VCaP (cell line): ENCODE results near the gene GORASP1.

Experiments used
- H3K27ac ChIP-seq: fragments of 450-650 bp; 2 replicates; pipeline ENCODE4 v1.5.1; 2017
- TF ChIP-seq, protein P1 (sequence below): fragments of 450-650 bp; conservative IDR thresholded peaks from 2 replicates; pipeline ENCODE4 v1.5.1; 2017; ENCODE audit warnings: mild to moderate bottlenecking, moderate library complexity

The GORASP1 gene

GRCh38 chr3:39144748-39145380 lies 37.4 kb upstream of the GORASP1 start:
- peak overlapping the region; percentile 99 for H3K27ac ChIP-seq
- TF ChIP-seq, protein P1, sequence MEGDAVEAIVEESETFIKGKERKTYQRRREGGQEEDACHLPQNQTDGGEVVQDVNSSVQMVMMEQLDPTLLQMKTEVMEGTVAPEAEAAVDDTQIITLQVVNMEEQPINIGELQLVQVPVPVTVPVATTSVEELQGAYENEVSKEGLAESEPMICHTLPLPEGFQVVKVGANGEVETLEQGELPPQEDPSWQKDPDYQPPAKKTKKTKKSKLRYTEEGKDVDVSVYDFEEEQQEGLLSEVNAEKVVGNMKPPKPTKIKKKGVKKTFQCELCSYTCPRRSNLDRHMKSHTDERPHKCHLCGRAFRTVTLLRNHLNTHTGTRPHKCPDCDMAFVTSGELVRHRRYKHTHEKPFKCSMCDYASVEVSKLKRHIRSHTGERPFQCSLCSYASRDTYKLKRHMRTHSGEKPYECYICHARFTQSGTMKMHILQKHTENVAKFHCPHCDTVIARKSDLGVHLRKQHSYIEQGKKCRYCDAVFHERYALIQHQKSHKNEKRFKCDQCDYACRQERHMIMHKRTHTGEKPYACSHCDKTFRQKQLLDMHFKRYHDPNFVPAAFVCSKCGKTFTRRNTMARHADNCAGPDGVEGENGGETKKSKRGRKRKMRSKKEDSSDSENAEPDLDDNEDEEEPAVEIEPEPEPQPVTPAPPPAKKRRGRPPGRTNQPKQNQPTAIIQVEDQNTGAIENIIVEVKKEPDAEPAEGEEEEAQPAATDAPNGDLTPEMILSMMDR: no peak

DNA sequence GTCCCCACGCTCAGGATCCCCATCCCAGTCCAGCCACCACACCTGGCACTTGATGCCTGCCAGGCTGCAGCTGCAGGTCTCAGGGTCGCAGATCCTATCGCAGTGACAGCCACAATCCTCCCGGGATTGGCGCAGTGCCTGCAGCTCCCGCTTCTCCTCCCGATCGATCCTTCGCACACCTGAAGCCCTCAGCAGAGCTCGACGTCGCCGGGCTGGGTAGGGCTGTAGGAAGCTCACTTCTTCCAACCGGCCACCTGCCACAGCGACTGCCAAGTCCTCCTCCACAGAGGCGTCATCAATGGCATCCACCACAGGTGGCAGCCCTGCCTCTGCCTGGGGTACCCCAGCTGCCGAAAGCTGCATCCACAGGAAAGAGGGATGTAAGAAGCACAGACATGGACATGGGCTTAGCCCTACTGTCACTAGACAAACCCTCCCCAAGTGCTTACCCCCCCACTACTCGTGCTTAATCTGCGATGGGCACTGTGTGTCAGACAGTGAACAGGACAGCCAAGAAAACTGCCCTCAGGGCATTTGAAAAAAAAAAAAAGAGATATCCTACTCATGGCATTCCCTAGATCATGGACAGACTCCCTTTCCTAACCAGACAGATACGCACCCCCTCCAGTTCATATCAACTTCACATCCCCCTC lies 36.8 kb upstream of the GORASP1 start:
- H3K27ac ChIP-seq: peak overlapping the region; percentile 99

DNA sequence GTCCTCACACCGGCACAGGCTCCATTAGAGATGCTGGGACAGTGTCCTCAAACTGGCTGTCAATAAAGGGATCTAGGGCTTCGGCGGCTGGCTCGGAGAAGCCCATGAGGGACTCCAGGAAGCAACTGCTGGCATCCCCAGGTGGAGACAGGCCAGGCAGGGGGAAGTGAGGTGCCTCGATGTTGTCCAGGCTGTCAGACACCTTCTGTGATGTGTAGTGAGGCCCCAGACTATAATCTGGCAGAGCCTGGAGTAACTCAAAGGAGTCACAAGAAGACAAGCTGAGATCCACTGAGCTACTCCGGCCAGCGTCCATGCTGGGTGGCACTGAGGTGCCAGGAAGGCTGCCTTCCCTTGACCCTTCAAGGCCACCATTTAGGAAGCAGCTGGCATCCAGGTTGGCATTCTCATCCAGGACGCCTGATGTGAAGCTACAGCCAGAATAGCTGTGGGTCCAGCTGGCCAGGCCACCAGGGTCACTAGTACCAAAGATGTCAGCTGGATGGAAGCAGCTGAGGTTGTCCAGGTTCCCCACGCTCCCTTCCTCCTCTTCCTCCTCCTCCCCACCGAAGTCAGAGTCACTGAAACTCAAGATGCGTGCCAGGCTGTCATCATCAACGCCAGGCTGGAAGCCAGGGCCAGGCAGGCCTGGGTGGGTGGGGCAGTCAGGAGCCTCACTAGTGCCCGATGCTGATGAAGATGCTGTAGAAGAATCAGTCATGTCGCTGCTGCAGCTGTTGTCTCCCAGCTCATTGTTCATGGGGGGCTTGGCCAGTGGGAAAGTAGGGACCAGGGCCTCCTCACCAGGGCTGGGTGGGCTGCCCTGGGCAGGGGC lies 35.8 kb upstream of the GORASP1 start:
- H3K27ac ChIP-seq: peak overlapping the region; percentile 99
- TF ChIP-seq, protein P1: no peak

More for the DNA sequence above, 36.8 kb upstream of the GORASP1 start:
- TF ChIP-seq, protein P1: no peak

DNA sequence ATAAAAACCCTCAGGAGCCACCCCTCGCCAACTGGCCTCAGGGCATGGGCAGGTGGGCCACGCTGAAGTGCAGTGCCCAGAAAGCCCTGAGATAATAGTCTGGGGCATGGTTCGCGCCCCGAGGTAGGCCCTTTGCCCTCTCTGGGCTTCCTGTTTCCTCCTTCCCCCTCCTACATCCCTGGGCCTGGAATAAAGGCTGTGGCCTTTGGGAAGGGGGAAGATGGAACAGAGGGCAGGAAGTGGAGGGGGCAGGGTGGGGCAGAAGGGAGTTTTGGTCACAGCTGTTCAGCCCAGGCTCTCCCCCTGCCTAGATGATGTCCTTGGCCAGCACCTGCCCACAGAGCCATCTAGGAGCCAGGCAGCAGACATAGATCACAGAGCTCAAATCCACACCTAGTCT lies 34.6 kb upstream of the GORASP1 start:
- TF ChIP-seq, protein P1: no peak
- peak overlapping the region; percentile 99 for H3K27ac ChIP-seq

- TF ChIP-seq, protein P1: no peak
Observed at GRCh38 chr3:39141171-39141995, 34.0 kb upstream of the GORASP1 start.

DNA sequence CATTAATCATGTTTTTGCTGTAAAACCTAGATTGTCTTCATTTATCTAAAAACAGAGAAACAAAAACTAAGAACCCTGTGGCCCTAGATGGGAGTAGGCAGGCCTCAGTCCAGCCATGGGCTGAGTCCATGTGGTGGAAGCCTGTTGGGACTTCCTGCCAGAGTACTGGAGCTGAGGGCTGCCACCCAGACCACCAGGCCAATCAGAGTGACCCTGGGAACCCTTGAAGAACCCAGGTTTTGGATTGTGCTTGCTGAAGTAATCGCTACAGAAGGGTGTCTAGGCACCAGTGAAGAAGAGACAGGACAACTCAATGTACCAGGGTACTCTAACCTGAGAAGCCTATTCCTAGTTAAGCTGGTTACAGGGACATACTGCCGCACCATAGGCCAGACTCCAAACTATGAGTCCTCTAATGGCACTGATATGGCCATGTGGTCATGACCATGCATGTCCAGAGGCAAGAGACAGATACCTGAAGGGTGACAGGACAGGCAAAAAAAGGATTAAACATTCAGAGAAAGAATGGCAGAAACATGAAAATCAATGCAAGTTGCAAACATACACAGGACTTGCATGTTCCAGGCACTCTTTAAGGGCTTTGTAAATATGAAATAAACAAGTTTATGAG lies 33.0 kb upstream of the GORASP1 start:
- peak overlapping the region; percentile 99 for H3K27ac ChIP-seq
- TF ChIP-seq, protein P1: no peak

More at GRCh38 chr3:39141171-39141995, 34.0 kb upstream of the GORASP1 start:
- H3K27ac ChIP-seq: peak overlapping the region; percentile 99
